ENCODE results near the gene SNN.

Gene SNN

GRCh38 chr16:11705311-11706025 lies 37.2 kb downstream of the SNN start:
- TF ChIP-seq SIN3A (IDR thresholded peaks at IDR 0.05; ENCODE audit: borderline replicate concordance, insufficient read depth, low read length) (no peak), TAF1 (IDR thresholded peaks at IDR 0.05; ENCODE audit: borderline replicate concordance, insufficient read depth, low read length) (no peak), FOXP2 (optimal IDR thresholded peaks at IDR 0.05; ENCODE audit: borderline replicate concordance, extremely low read depth, extremely low read length, insufficient read depth) (no peak), POLR2AphosphoS5 (IDR thresholded peaks at IDR 0.05; ENCODE audit: low read depth, low read length) (no peak), REST (IDR thresholded peaks at IDR 0.05; ENCODE audit: insufficient read depth in 1 of 2, low read depth in 2 of 2, low read length in 2 of 2) (no peak)

GRCh38 chr16:11706180-11706742 lies 38.0 kb downstream of the SNN start:
- TF ChIP-seq TAF1 (IDR thresholded peaks at IDR 0.05; ENCODE audit: borderline replicate concordance, insufficient read depth, low read length) (no peak), SIN3A (IDR thresholded peaks at IDR 0.05; ENCODE audit: borderline replicate concordance, insufficient read depth, low read length) (no peak), FOXP2 (optimal IDR thresholded peaks at IDR 0.05; ENCODE audit: borderline replicate concordance, extremely low read depth, extremely low read length, insufficient read depth) (no peak), REST (IDR thresholded peaks at IDR 0.05; ENCODE audit: insufficient read depth in 1 of 2, low read depth in 2 of 2, low read length in 2 of 2) (no peak), POLR2AphosphoS5 (IDR thresholded peaks at IDR 0.05; ENCODE audit: low read depth, low read length) (no peak)

- TF ChIP-seq TAF1 (IDR thresholded peaks at IDR 0.05; ENCODE audit: borderline replicate concordance, insufficient read depth, low read length) (no peak), POLR2AphosphoS5 (IDR thresholded peaks at IDR 0.05; ENCODE audit: low read depth, low read length) (no peak), SIN3A (IDR thresholded peaks at IDR 0.05; ENCODE audit: borderline replicate concordance, insufficient read depth, low read length) (no peak), REST (IDR thresholded peaks at IDR 0.05; ENCODE audit: insufficient read depth in 1 of 2, low read depth in 2 of 2, low read length in 2 of 2) (no peak), FOXP2 (optimal IDR thresholded peaks at IDR 0.05; ENCODE audit: borderline replicate concordance, extremely low read depth, extremely low read length, insufficient read depth) (no peak)
Measured at GRCh38 chr16:11707679-11708197, 39.5 kb downstream of the SNN start.

GRCh38 chr16:11708421-11708820 lies 40.2 kb downstream of the SNN start:
- TF ChIP-seq POLR2AphosphoS5 (IDR thresholded peaks at IDR 0.05; ENCODE audit: low read depth, low read length): no peak
- TF ChIP-seq TAF1 (IDR thresholded peaks at IDR 0.05; ENCODE audit: borderline replicate concordance, insufficient read depth, low read length): no peak
- no peak for TF ChIP-seq REST (IDR thresholded peaks at IDR 0.05; ENCODE audit: insufficient read depth in 1 of 2, low read depth in 2 of 2, low read length in 2 of 2)
- no peak for TF ChIP-seq FOXP2 (optimal IDR thresholded peaks at IDR 0.05; ENCODE audit: borderline replicate concordance, extremely low read depth, extremely low read length, insufficient read depth)
- no peak for TF ChIP-seq SIN3A (IDR thresholded peaks at IDR 0.05; ENCODE audit: borderline replicate concordance, insufficient read depth, low read length)

All from PFSK-1 (cell line).